K562 (cell line): ENCODE data around the gene FBXO8. TPM values are rescaled to one million over a fixed set of nuclear protein-coding genes. Genes with fewer than 3 reads are reported as not detected.
A peak's percentile ranks its signal among the peaks of the same experiment; 100 is the strongest.

Experiments
- ATAC-seq: fragments of 200-7000 bp; cut with Tn5 transposase; 3 replicates; pipeline ENCODE4 v1.9.1; 2020; ENCODE audit warnings: moderate library complexity
- BruUV-seq: library from RNA; stranded (reverse); fragments of 400-500 nt; replicated peaks from 2 replicates; lab custom pipeline; 2021; lab: Mats Ljungman, UMichigan
- CTCF ChIA-PET: fragments of 300-600 bp; formaldehyde crosslinking; extraction: SDS; loops from one replicate; lab custom pipeline; 2021; ENCODE audit warnings: low intra/inter-chr PET ratio; lab: Yijun Ruan, JAX
- POLR2A ChIA-PET: fragments of 300-600, 350-650 bp; sonication (Branson Sonifier 250); formaldehyde crosslinking; extraction: SDS; loops from one replicate; lab custom pipeline; 2021; ENCODE audit warnings: antibody characterized with exemption, inconsistent platforms; lab: Yijun Ruan, JAX
- DNase-seq, 4 experiments: peaks; one replicate each; pipeline versions ENCODE4 v3.0.0 to v3.0.0-alpha.2; 2011 to 2018; ENCODE audit warnings: low spot score in 3 of 4, mixed read lengths in 3 of 4; ENCODE audit errors: extremely low read depth in 1 of 4
- FAIRE-seq: peaks from 2 replicates; lab custom pipeline; 2011; peaks lifted over from hg19 to GRCh38; lab: Jason Lieb, UNC
- H2AFZ ChIP-seq: 2 replicates; pipeline ENCODE4 v1.6.0; 2011; ENCODE audit warnings: low read depth, low read length, control low read depth, inconsistent platforms
- H3K27ac ChIP-seq: fragments of 200-600 bp; 3 replicates; pipeline ENCODE4 v1.8.0; 2011; ENCODE audit warnings: low read depth, mild to moderate bottlenecking, control low read depth, inconsistent platforms, low read length, moderate library complexity, mixed read lengths; ENCODE audit errors: extremely low read depth
- H3K27me3 ChIP-seq, 2 experiments: fragments of 300-600 bp in 1 of 2; 2 replicates in 1 of 2; 3 replicates in 1 of 2; pipeline versions ENCODE4 v1.6.0 to v1.8.0; 2011; ENCODE audit warnings: inconsistent platforms in 2 of 2, low read length in 2 of 2, mild to moderate bottlenecking in 1 of 2, mixed read lengths in 1 of 2, moderate library complexity in 1 of 2; ENCODE audit not compliant: control insufficient read depth in 2 of 2, insufficient read depth in 2 of 2
- H3K36me3 ChIP-seq: fragments of 300-600 bp; 3 replicates; pipeline ENCODE4 v1.8.0; 2011; ENCODE audit warnings: mild to moderate bottlenecking, low read length, inconsistent platforms; ENCODE audit not compliant: control insufficient read depth, insufficient read depth
- H3K4me1 ChIP-seq, 2 experiments: fragments of 200-600 bp in 1 of 2; replicated peaks in 1 of 2; 2 replicates in 1 of 2; 3 replicates in 1 of 2; pipeline versions ENCODE4 v1.5.1 to v1.8.0; 2011; ENCODE audit warnings: inconsistent platforms in 2 of 2, low read length in 2 of 2, mild to moderate bottlenecking in 1 of 2, mixed read lengths in 1 of 2, moderate library complexity in 1 of 2; ENCODE audit not compliant: control insufficient read depth in 2 of 2, insufficient read depth in 2 of 2
- H3K4me2 ChIP-seq: 2 replicates; pipeline ENCODE4 v1.6.1; 2011; ENCODE audit warnings: low read length, control low read depth, inconsistent platforms, mixed read lengths; ENCODE audit not compliant: insufficient read depth
- H3K4me3 ChIP-seq: fragments of 200-600 bp; sonication (generic), shearing (Covaris generic); 2 replicates; pipeline ENCODE4 v1.5.1; 2016; ENCODE audit warnings: control low read depth, inconsistent platforms
- H3K79me2 ChIP-seq: fragments of 200-600 bp; 3 replicates; pipeline ENCODE4 v1.8.0; 2011; ENCODE audit warnings: low read length, inconsistent platforms; ENCODE audit not compliant: control insufficient read depth, insufficient read depth
- H3K9ac ChIP-seq, 2 experiments: 2 replicates each; pipeline versions ENCODE4 v1.6.0 to v1.6.1; 2011; ENCODE audit warnings: low read depth in 2 of 2, low read length in 2 of 2, control low read depth in 1 of 2, inconsistent platforms in 1 of 2, mild to moderate bottlenecking in 1 of 2, mixed read lengths in 1 of 2; ENCODE audit not compliant: insufficient read depth in 1 of 2
- H3K9me1 ChIP-seq: one replicate; pipeline ENCODE4 v1.6.0; 2011; ENCODE audit warnings: inconsistent platforms, mild to moderate bottlenecking, low read length, moderate library complexity; ENCODE audit not compliant: control insufficient read depth, insufficient read depth
- H3K9me3 ChIP-seq: replicated peaks from 2 replicates; pipeline ENCODE4 v1.5.1; 2011; ENCODE audit warnings: low read depth, low read length, inconsistent platforms; ENCODE audit not compliant: control insufficient read depth, insufficient read depth
- H4K20me1 ChIP-seq: replicated peaks from 2 replicates; pipeline ENCODE4 v1.6.1; 2011; ENCODE audit warnings: low read length, inconsistent platforms, mixed read lengths; ENCODE audit not compliant: control insufficient read depth, insufficient read depth
- HNRNPUL1 ChIP-seq: fragments of 200-400 bp; formaldehyde crosslinking; IDR thresholded peaks from 2 replicates; pipeline ENCODE4 v1.6.1; 2017; ENCODE audit warnings: low read length
- MXI1 ChIP-seq: IDR thresholded peaks from 2 replicates; pipeline ENCODE4 v1.6.1; 2011; ENCODE audit warnings: low read depth, mild to moderate bottlenecking, improper control_type of control experiment, low read length
- POLR2AphosphoS2 ChIP-seq: IDR thresholded peaks from 2 replicates; pipeline ENCODE4 v1.6.1; 2012; ENCODE audit warnings: low read length, improper control_type of control experiment
- WGBS: fragments of 100-300 bp; shearing (Covaris generic); methylation state at CpG from one replicate; pipeline ENCODE4 v1.1.6; 2016; ENCODE audit warnings: low coverage, mixed read lengths; ENCODE audit not compliant: insufficient coverage; ENCODE audit errors: missing lambda C conversion rate; 5-methylcytosine and 5-hydroxymethylcytosine counted together
- in situ Hi-C: fragments of 300-500 bp; cut with MboI; formaldehyde crosslinking; loops from 4 replicates; pipeline ENCODE4 v1.15.0; 2018; ENCODE audit warnings: inconsistent platforms, mixed read lengths
- intact Hi-C: fragments of 100-400 bp; cut with micrococcal nuclease; formaldehyde crosslinking; loops from 2 replicates; pipeline ENCODE4 v1.14.2; 2022
- polyA plus RNA-seq, 8 experiments: library from polyadenylated mRNA; depleted of rRNA in 4 of 8; stranded (reverse) in 5 of 8; unstranded in 3 of 8; fragments of >200 nt; fragmentation: Nextera tagmentation in 2 of 8; fragmentation: Illumina TruSeq in 1 of 8; extraction: Ambion mirVana in 2 of 8; extraction: Trizol in 1 of 8; gene quantifications; 2 replicates each; pipeline versions ENCODE4 v1.2.1 to v1.2.3, GENCODE V29; 2011 to 2014; ENCODE audit warnings: inconsistent platforms in 1 of 8, missing spikeins in 1 of 8
- total RNA-seq, 7 experiments: library from RNA; depleted of rRNA in 6 of 7; stranded (reverse); fragments of >200 nt in 6 of 7; fragmentation: Illumina TruSeq in 2 of 7; extraction: Trizol in 2 of 7; gene quantifications; 2 replicates each; pipeline versions ENCODE4 v1.2.1 to v1.2.3, GENCODE V29; 2011 to 2021; ENCODE audit warnings: low replicate concordance in 1 of 7
- TF ChIP-seq, protein P1 (sequence below): sonication (generic); formaldehyde crosslinking; IDR thresholded peaks from 2 replicates; pipeline ENCODE4 v1.8.1; 2023; ENCODE audit warnings: mild to moderate bottlenecking, missing genetic modification reagents
- TF ChIP-seq, protein P2 (sequence below): sonication (generic); formaldehyde crosslinking; IDR thresholded peaks from 2 replicates; pipeline ENCODE4 v1.8.1; 2023; ENCODE audit warnings: mild to moderate bottlenecking, missing genetic modification reagents
- TF ChIP-seq, protein P3 (sequence below): fragments of 250-450 bp; sonication (Bioruptor Pico); IDR thresholded peaks from 2 replicates; pipeline ENCODE4 v1.8.0; 2021; ENCODE audit warnings: moderate library complexity, mild to moderate bottlenecking, inconsistent platforms

FBXO8 gene
- total and polyA plus RNA-seq, 9 of the 15 experiments (the other 6 are each of a cell fraction or from before 2014, with no cell fraction given): 12.9 to 27.1 (median 14.8) TPM

DNA sequence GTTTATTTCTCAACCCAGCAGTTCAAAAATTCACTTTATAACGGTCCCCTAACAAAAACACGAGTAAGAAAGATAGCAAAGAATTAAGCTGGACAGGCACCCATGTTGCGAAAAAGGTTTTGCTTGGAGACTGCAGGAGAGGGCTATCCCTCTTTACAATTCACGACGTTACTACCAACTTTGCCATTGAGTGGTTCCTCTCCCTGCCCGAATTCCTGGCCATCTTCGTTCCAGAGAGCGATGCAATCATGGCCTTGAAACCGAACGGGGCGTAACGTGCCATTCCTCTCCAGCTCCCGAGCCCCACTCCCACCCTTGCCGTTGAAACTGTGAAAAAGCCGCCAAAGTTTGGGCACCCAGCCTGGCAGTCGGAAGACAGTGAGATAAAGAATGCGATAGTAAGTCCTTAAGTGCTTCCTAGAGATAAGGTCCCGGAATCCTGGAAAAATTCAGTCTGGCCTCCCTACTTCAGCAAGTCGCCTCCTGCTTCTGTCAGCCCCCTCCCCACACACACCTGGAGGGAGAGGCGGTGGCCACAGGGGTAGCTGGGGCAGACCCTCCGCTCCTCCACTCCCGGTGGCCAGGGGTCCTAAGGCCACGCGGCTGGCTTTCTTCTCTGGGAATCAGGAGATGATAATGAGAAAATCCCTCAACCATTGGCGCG is 65.2 kb downstream of the FBXO8 start (continued):
- TF ChIP-seq, protein P1, sequence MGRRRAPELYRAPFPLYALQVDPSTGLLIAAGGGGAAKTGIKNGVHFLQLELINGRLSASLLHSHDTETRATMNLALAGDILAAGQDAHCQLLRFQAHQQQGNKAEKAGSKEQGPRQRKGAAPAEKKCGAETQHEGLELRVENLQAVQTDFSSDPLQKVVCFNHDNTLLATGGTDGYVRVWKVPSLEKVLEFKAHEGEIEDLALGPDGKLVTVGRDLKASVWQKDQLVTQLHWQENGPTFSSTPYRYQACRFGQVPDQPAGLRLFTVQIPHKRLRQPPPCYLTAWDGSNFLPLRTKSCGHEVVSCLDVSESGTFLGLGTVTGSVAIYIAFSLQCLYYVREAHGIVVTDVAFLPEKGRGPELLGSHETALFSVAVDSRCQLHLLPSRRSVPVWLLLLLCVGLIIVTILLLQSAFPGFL (CRISPR knock-in tag): no peak
- no peak for TF ChIP-seq HNRNPUL1
- TF ChIP-seq POLR2AphosphoS2: no peak
- TF ChIP-seq, all 486 proteins: peak for 0

DNA sequence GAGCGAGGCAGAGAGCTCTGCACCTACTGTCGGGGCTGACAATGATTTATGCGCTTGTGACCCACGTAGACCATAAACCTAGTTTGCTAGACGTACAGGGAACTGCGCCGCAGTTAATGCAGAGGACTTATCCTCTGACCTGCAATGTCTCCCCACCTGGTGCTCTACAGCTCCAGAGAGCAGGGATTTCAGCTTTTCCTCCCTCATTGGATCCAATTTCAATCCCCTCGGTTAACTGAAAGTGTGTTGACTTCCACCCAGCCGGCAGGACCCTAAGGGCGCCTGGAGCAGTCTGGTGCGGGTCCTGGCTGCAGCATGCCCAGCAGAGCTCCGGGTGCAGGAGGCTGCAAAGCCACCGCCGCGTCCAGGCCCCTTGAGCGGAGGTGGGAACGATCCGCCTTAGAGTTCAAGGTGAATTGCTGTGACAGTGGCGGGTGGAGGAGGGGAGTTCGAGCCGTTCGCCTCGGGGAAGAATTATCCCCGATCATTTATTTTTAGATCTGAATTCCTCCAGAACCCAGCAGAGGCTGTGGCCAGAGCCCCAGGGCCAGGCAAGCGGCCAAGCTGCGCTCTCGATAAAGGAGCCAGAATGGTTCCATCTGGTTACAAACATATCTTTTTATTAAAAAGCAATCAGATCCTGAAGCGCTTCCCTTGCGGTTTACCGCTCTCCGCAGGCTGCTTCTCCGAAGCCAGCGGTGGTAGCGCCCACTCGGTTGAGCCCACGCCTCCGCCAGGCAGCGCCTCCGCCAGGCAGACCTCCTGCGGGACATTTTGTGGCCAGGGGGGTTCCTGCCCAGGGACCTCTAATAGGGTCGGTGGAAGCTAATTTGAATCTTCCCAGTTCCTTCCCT is 66.0 kb downstream of the FBXO8 start:
- FAIRE-seq: no peak
- no peaks in the 10 kb centered on the region for H3K4me1 ChIP-seq
- CTCF ChIA-PET: no interaction called here
- TF ChIP-seq, protein P2, sequence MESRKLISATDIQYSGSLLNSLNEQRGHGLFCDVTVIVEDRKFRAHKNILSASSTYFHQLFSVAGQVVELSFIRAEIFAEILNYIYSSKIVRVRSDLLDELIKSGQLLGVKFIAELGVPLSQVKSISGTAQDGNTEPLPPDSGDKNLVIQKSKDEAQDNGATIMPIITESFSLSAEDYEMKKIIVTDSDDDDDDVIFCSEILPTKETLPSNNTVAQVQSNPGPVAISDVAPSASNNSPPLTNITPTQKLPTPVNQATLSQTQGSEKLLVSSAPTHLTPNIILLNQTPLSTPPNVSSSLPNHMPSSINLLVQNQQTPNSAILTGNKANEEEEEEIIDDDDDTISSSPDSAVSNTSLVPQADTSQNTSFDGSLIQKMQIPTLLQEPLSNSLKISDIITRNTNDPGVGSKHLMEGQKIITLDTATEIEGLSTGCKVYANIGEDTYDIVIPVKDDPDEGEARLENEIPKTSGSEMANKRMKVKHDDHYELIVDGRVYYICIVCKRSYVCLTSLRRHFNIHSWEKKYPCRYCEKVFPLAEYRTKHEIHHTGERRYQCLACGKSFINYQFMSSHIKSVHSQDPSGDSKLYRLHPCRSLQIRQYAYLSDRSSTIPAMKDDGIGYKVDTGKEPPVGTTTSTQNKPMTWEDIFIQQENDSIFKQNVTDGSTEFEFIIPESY (CRISPR knock-in tag): peak; percentile 76
- TF ChIP-seq MXI1: no peak
- TF ChIP-seq, protein P3, sequence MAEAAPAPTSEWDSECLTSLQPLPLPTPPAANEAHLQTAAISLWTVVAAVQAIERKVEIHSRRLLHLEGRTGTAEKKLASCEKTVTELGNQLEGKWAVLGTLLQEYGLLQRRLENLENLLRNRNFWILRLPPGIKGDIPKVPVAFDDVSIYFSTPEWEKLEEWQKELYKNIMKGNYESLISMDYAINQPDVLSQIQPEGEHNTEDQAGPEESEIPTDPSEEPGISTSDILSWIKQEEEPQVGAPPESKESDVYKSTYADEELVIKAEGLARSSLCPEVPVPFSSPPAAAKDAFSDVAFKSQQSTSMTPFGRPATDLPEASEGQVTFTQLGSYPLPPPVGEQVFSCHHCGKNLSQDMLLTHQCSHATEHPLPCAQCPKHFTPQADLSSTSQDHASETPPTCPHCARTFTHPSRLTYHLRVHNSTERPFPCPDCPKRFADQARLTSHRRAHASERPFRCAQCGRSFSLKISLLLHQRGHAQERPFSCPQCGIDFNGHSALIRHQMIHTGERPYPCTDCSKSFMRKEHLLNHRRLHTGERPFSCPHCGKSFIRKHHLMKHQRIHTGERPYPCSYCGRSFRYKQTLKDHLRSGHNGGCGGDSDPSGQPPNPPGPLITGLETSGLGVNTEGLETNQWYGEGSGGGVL (CRISPR knock-in tag): no peak
- TF ChIP-seq, all 486 proteins: peak for 1
- Histone ChIP-seq H3K9me3 (peaks cover 5% of the 10 kb centered on the region; the same call in 1 of the 2 replicates), H3K36me3 (no peaks in the 10 kb centered on the region), H3K9ac (no peak overlapping the region), H3K27ac (no peak overlapping the region), H2AFZ (no peak overlapping the region), H3K4me2 (no peak overlapping the region), H3K4me3 (no peak overlapping the region), H3K27me3 (no peaks in the 10 kb centered on the region), H3K9me1 (no peaks in the 10 kb centered on the region), H4K20me1 (no peaks in the 10 kb centered on the region), H3K79me2 (no peaks in the 10 kb centered on the region)
- intact Hi-C loops: no loop called here
- in situ Hi-C loops: no loop called here
- ATAC-seq: no peak
- 90% methylated on average over 40 of the region's 41 CpGs for WGBS
- POLR2A ChIA-PET: no interaction called here
- no peak for DNase-seq
- no TSS peak for BruUV-seq
